HG03520 (cell line): ENCODE data around the gene CTNNA2.

Source experiments
- ATAC-seq: cut with Tn5 transposase; IDR thresholded peaks from one replicate; pipeline ENCODE4 v1.9.1; 2021; ENCODE audit warnings: mild to moderate bottlenecking, moderate library complexity; ENCODE audit not compliant: unreplicated experiment

The CTNNA2 gene

DNA sequence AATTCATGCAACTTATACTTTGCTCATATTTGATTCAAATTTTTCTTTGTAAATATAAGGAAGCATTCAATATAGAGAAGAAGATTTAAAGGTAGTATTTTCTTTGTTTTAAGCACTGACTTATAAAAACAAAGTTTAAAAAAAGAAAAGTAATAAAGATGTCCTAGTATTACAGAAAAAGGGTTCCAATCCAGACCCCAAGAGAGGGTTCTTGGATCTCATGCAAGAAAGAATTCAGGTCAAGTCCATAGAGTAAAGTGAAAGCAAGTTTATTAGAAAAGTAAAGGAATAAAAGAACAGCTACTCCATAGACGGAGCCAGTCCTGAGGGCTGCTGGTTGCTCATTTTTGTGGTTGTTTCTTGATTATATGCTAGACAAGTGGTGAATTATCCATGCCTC, 267.9 kb downstream of the CTNNA2 start:
- ATAC-seq: no peak

DNA sequence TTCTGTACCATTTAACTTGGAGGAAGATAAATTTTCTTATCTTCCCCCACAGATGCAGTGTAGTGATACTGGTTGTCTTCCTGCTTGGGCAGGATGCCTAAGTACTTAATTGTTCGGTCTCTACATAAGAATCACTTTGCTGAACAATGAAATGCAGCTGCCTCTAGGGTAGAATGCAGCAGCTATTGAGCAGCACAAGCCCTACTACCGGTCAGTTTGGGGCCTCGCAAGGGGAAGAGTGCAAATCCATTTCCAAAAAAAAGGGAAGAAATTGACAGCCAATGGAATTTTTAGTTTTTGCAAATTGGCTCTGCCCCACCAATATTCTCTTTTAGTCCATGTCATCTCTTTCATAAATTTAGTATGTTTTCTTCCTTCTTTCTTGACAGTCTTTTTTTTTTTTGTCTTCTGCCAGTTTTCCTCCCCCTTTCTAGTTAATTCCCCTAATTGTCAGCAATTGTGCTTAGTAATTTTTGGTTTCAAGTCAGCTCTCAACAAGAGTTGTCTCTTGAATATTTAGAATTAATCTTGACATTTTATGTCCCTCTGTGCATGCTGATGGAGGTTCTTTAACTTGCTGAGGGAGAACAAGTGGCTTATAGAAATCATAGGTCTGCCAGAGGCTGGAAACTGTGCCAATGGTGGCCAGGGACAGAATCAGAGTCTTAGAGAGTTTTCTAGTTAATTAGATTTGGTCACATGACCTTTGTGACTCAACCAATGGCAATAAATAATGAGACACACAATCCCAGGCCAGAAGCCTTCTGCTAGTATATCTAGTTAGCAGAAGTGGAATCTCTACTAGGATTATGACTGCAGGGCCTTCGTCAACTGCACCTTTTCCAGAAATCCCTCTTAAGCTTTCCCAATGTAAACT, 270.0 kb downstream of the CTNNA2 start:
- ATAC-seq: no peak

DNA sequence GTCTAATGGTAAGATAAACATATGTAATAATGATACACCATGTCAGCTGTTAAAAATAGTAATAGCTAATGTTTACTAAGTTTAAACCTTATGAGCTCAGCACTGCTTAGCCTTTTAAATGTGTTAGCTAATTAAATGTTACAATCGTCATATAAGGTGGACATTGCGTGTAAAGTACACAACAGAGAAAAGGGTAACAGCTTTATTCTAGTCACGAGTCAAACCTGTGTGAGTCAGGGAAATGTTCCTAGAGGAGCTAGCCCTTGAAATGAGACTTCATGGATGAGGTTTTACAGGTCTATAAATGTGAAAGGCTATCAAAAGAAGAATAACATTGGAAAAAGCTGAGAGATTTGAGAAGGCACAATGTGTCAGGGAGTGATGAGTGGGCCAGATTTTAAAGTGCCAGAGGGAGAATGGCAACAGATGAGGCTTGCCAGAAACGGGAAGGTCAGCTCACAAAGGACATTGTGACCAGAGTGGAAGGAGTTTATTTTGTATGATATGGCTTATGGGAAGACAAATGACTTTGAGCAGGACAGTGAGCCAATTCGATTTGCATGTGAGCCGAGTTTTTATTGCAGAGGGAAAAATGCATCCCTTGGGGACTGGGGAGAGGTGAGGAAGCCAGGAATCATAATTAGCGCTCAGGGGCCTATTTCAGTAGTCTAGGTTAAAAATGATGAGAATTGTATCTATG, 276.3 kb downstream of the CTNNA2 start:
- ATAC-seq: no peak

DNA sequence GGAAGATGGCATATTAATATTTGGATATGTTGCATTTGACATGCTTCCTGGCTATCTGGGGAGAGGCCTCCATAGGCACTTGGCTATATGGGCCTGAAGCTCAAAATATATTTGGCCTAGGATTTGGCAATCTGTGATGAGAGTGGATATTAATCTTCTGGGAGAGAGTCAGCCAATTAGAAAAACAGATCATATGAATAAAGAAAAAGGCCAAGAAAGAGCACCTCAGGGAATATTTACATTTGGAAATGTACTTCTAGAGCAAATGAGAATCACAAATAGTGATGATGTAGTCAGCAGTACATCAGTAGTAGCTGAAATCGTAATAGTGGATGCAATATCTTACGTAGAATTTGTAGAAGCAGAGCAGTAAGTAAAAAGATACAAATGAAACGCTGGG, 277.0 kb downstream of the CTNNA2 start:
- no peak for ATAC-seq

DNA sequence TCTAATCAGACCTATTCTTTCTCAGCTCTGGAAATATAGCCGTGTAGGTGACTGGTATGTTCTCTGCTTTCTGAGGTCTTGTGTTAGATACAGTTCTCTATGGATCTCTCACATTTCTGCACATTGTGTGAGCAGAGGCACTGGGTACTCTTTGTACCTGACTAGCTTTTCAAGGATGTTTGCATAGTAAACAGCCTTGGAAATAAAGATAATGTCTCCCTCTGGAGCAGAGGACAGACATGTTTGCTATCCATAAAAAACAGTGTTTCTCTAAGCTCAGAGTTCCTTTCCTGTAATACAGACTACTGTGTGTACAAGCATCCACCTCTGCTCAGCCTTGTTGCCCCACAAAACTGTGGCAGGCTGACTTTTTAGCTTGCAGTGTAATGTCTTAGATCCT, 279.2 kb downstream of the CTNNA2 start:
- no peak for ATAC-seq

DNA sequence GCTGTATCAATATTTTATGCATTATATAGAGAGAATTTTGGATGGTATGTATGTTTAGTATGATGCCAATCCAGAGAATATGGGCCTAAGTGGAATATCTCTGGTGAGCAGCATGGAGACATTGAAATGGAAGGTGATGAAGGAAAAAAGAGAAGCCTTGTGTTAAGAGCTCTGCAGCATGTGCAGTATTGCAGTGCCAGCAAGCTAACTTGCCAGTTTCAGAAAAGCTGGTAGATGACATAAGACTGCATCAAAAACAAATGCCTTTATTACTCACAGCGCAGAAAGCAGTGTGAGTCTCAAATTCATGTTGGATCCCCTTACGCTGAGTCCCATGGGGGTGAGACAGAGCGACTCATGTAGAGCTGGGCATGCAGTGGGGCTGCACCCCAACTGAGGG, 280.2 kb downstream of the CTNNA2 start:
- ATAC-seq: no peak

DNA sequence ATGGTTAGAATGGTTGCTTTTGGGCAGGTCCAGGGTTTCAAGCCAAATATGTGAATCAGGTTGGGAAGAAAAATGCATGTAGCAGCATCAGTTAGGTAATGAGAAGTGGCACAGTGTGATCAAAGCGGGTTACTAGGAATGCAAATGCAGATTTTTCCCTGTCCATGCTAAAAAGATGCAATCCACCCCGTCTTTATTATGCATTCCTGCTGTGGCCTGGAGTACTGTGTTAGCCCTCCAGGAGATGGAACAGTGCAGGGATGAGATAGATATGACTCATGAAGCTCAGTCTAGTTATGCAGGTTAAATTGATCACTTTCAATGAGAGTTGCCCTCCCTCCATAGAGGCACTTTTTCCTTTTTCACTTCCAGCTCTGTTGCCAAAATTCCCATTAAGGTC, 283.8 kb downstream of the CTNNA2 start:
- ATAC-seq: no peak

DNA sequence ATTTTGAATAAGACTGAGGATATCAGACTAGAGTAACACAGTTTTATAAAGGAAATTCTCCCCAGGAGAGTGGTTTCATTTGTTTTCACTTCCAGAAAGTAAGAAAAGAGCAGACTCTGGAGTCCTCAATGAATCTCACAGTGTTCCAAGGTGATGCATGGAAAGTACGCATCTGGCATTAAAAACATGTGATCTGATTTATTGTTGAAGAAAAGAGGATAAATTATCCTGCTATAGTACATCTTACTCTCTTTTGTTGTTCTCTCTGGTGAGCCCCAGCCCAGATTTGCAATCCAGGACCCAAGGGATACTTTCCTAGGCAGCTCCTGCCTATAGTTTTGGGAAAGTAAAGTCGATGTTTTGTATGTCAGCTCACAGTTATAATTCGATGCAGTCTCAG, 285.9 kb downstream of the CTNNA2 start:
- no peak for ATAC-seq

DNA sequence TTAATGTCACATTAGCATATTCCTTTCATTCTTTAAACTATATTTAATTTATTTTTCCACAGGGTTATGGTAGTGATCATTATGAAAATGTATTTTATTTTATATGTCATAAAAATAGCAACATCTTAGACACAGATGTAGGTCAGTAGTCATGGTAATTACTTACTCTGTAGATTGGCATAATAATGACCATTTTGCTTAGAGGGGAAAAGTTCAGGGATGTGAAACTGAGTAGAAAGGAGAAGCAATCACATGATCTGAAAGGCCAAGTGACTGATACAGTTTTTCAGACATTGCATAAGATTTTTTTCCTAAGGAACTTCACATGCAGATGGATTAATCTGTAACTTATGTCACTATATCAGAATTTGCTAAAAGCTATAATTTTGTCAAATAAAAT, 286.9 kb downstream of the CTNNA2 start:
- ATAC-seq: no peak

DNA sequence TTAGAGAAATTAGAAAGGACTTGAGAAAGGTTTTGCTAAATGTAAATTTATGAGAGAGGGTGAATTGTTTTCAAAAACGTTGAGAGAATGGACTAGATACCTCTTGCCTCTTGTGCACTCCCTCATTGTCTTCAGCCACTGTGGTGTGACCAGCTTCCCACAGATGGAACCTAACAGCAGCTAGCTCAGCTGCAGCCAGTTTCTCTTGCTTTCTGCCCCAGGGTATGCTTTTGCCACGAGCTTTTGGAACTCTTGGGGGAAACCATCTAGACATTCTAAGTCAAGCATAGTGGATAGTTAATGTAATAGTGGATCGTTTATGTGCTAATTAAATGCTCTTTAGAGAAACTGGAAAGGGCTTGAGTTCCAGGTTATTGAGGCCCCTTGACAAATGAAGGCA, 288.2 kb downstream of the CTNNA2 start:
- no peak for ATAC-seq

DNA sequence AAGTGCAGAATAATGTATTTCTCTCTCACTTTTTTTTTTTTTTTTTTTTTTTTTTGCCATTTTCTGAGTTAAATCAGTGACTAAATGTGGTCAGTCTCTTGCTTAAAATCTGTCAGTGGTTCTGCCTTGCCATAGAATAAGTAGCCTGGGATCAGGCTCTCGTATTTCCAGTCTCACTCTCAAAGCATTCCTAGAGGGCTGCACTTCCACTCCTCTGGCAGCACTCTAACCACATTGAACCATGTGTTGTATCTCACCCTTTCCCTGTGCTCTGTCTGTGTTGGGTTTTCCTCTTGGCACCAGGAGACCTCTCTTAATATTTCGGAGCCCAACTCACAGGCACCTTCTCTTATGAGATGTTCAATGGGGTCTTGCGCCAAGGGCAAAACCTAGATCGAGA, 304.4 kb downstream of the CTNNA2 start:
- no peak for ATAC-seq

DNA sequence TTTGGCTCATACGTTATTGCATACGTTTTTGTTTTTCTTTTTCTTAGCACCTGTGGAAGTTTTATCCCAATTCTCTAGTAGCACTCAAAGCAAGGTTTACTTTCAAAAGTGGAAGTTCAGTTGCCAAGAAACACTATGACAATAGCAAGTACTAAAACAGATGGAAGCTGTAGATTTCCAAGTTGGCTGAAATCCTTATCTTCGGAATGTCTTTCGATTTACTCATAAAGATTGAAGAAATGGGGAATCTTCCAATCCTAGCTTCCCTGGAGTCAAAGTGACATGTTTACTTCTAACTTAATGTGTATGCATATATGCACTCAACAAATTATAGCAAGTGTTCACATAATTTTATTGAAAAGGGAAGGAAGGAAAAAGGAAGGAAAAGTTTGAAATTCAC, 307.4 kb downstream of the CTNNA2 start:
- no peak for ATAC-seq

DNA sequence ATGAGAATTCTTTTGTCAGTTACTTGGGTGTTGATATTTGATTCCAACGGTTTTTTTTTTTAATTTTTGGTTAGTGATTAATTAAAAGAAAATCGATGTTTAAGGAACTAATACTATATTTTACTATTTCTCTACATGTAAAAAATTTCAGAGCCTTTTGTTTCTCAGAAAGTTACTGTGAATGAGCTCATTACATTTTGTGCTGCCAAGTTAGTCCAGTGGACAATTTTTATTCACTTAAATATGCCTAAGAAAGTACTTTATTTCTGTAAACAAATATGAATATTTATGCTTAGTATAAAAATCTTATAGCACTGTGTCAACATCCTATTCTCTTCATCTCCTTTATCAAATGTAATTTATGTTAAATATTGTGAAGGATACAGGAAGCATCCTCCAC, 309.3 kb downstream of the CTNNA2 start:
- no peak for ATAC-seq

DNA sequence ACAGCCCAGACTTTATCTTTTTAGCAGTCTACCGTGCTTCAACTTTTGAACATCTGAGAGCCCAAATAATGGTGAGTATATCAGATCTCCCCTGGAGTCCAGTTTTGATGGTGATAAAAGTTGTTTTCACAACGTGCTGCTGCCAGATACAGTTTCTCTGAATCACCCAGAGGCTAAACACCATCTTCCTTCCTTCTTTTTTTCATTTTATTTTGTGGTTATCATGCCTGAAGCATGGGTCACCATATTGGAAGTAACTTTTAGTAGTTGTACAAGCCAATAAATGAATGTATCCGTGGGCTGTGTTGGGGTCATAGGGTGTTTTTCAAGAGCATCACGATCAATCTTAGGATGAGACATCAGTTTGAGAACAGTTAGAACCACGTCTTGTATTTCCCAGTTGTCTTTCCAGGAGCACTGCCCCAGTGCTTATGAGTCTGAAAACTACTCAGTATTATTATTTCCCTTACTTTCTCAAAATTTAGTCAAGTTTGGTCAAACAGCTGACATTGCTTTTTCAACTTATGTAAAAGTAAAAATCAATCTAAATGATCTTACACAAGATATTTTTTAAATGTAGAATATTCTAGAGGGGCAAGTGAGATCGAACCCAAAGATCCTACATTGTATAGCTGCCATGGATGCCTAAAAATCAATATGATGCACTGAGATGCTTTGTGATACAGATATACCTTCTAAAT, 311.4 kb downstream of the CTNNA2 start:
- no peak for ATAC-seq

DNA sequence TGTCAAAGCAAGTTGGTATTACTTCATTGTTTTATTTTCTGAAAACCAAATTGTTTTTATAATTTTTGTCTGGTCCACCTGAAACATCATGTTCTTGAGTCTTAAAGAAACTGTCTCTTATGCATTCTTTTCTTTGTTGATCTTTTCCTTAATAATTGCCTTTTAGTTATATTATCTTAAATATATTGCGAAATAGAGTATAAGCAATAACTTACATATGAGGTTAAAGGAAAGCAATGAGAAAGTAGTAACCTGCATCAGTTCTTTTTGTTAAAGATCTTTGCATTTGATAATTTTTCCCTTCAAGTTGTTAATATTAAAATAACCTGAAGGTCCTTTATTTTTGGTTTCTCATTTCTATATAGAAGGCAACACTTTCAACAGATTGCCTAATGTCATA, 315.0 kb downstream of the CTNNA2 start:
- ATAC-seq: no peak

DNA sequence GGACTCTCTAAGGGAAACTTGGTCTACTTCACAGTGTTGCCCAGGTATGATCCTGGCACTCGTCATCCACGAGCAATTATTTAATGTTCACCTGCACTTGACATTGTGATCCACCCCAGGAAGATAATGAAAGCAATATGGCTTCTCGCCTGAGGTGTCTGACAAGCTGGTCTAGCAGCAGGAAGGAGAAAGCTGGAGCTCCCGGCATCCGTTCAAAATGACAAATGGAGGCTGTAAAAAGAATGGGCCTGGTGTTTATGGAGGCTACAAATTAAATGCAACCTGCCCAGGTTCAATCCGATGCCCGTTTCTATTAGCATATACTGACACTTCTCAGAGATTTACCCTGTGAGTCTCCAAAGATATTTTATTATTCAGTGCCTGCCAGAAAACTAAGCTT, 317.6 kb downstream of the CTNNA2 start:
- ATAC-seq: no peak

DNA sequence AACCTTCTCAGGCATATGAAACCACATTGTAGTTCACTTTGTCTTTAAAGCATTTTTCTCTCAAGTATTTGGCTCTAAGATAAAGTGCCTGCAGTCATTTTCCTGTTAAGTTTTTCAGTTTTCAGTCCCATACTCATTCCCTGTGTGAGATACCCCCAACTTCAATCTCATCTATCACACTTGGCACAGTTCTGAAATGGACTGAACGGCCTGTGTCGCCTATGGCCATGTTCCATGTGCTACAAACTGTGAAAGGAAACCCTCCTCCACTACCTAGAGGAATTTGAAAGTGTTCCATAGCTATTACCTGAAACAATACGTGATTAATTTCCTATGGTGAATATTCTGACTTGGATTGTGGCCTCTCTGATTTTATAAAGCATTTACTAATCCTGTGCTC, 319.1 kb downstream of the CTNNA2 start:
- ATAC-seq: no peak

DNA sequence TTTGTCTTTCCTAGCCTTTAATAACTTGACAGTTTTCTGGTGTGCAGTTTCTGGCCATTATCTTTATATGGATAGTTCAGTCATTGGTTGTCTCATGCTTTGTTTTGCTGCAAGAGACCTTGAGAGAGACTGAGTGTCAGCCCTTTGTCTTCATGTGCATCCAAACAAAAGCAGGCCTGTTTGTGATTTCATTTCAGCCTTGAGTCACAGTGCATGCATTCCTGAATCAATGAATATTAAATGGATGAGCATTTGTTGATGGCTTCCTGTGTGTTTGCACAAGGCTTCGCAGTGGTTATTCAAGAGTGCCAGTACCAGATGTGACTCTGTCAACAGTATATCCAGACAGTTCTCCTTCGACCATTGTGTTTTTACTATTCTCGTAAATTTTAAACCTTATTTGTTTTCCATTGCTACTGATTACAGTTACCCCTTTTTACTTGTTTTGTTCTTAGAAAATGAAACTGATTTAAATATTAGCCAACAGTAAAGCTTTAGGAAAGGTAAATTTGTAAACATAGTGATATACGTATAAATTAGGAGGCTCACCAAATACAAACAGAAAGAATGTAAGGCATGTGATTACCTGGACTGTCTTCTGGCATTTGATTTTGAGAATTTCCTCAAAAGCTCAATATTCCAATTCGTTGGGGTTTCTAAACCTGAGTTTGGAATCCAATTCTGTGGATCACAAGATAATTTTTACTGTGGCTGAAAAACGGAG, 319.8 kb downstream of the CTNNA2 start:
- no peak for ATAC-seq

DNA sequence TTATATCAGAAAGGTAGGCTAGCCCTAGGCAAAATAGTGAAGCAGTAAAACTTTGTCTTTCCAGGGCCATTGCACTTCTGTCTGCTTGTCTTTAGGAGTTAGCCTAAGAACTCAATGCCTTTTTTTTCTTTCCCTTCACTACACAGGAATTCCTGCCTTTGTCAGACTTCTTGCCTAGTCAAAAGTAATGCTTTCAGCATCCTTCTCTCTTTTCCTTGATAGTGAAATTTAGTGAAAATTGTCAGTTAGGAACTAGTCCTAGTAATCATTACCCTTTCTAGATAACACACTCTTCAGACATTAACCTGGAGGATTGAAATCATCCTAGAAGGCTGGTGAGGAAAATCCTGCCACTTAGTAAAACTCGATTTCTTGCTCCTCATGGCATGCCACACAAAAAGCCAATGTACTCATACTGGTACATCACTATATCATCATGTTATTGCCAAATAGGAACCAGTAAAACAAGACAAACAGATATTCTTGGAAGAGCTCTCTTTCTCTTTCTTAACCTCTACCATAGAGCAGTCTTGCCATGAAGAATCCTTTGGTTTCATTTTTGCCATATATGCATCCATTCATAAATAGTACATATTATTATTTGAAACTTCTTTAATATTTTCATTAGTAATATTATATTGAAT, 320.5 kb downstream of the CTNNA2 start:
- no peak for ATAC-seq

DNA sequence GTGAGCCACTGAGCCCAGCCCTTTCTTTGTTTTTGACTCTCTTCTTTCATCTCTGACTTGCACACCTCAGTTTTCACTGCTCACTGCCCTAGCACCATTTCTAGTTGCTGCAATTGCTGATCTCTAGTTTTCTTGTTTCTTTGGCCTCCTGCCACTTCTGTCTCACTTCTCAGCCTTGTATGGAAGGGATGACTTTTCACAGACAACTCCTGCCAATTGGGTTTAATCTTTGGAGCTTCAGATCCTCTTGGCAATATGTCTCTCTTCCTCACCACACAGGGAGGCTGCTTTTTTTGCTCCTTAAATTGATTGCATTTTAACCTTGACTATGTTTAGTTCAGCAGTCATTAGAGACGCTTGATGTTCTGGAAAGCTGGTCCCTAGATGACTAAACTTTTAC, 323.1 kb downstream of the CTNNA2 start:
- no peak for ATAC-seq

DNA sequence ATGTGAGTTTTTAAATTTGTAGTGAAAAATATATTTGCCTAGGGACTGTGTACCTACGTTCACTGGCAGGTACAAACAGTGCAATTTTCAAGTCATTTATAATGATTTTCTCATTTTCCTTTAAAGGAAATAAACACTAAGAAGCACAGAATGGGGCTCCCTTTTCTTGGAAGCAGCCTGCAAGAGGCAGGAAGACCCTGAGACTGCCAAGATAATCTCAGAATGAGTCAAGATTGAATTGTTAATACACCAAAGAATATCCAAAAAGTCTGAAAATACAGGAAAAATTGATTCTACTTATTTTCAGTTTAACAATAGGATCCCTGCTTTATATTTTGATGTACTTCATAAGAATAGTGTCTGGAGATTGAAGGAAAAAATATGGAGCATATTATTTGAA, 331.2 kb downstream of the CTNNA2 start:
- no peak for ATAC-seq
